ENCODE results near the gene CCT6B.

GRCh38 chr17:34899643-34900291 is 61.5 kb downstream of the CCT6B start:
- TF ChIP-seq CTCF (conservative IDR thresholded peaks at IDR 0.05; ENCODE audit: low read length) (no peak), EZH2phosphoT487 (IDR thresholded peaks at IDR 0.05; ENCODE audit: borderline replicate concordance) (no peak)
